Measurements from ENCODE around the gene FOXO6. TPM values are rescaled to one million over a fixed set of nuclear protein-coding genes. Genes with fewer than 3 reads are reported as not detected.

Gene FOXO6
- total and polyA plus RNA-seq, 2 donors (not counting 1 experiment from before 2014, with no cell fraction given): 0.06 to 0.15 TPM

GRCh38 chr1:41360074-41360785 is 1.0 kb upstream of the FOXO6 start:
- TF ChIP-seq EZH2 (IDR thresholded peaks at IDR 0.05; ENCODE audit: borderline replicate concordance, insufficient read depth, low read depth, low read length, poor library complexity, severe bottlenecking): no peak
- TF ChIP-seq, protein P1, sequence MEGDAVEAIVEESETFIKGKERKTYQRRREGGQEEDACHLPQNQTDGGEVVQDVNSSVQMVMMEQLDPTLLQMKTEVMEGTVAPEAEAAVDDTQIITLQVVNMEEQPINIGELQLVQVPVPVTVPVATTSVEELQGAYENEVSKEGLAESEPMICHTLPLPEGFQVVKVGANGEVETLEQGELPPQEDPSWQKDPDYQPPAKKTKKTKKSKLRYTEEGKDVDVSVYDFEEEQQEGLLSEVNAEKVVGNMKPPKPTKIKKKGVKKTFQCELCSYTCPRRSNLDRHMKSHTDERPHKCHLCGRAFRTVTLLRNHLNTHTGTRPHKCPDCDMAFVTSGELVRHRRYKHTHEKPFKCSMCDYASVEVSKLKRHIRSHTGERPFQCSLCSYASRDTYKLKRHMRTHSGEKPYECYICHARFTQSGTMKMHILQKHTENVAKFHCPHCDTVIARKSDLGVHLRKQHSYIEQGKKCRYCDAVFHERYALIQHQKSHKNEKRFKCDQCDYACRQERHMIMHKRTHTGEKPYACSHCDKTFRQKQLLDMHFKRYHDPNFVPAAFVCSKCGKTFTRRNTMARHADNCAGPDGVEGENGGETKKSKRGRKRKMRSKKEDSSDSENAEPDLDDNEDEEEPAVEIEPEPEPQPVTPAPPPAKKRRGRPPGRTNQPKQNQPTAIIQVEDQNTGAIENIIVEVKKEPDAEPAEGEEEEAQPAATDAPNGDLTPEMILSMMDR (IDR thresholded peaks at IDR 0.05): no peak
- intact Hi-C loops (cut with micrococcal nuclease): loop anchor here (2.0 to 5.0 kb wide), 2 partner anchors 23 to 118 kb away; partner anchors contain the start of gene SCMH1
- H3K4me3 ChIP-seq (ENCODE audit: control extremely low read depth in 1 of 5, extremely low read depth in 1 of 5, insufficient read depth in 1 of 5, low read depth in 2 of 5, low read length in 4 of 5): peak overlapping the region in 4 of 5 experiments; percentile 32 to 63 (median 49)
- H3K4me1 ChIP-seq (ENCODE audit: control insufficient read depth in 2 of 2, insufficient read depth in 2 of 2, low read length in 2 of 2): peaks cover 21 to 25% of the 10 kb centered on the region in 2 donors
- DNase-seq (peak; percentile 36), ATAC-seq (ENCODE audit: low read depth) (no peak)
- H2AFZ ChIP-seq (ENCODE audit: insufficient read depth, low read depth, low read length, poor library complexity, severe bottlenecking): peak overlapping the region; percentile 62
- Mint-ChIP-seq H3K27ac (peak overlapping the region; percentile 48), H3K9me3 (ENCODE audit: insufficient read depth) (no peaks in the 10 kb centered on the region), H3K4me3 (peak overlapping the region; percentile 80), H3K27me3 (peaks cover 34% of the 10 kb centered on the region), H3K4me1 (peaks cover 27% of the 10 kb centered on the region)
- CTCF ChIA-PET: interaction anchor here (0.9 to 1.5 kb wide), 2 partner anchors 21 to 58 kb away, joined by 3 read pairs; no protein-coding TSS in a partner anchor
- peaks cover 5% of the 10 kb centered on the region for H4K20me1 ChIP-seq (ENCODE audit: control insufficient read depth, insufficient read depth, low read length, poor library complexity, severe bottlenecking)
- no peaks in the 10 kb centered on the region for H3K79me2 ChIP-seq (ENCODE audit: control insufficient read depth, insufficient read depth, low read length)
- H3K27me3 ChIP-seq (replicated peaks in 1 of 4; ENCODE audit: control extremely low read depth in 1 of 4, control insufficient read depth in 3 of 4, insufficient read depth in 4 of 4, low read length in 3 of 4): peaks cover 0 to 58% (median 20%) of the 10 kb centered on the region in 4 experiments
- peak overlapping the region; percentile 97 for H3K4me2 ChIP-seq (replicated peaks; ENCODE audit: low read depth, low read length, poor library complexity, severe bottlenecking)
- H3K9ac ChIP-seq (ENCODE audit: low read length): peak overlapping the region; percentile 65
- WGBS (ENCODE audit: insufficient coverage): 83% methylated on average over 11 of the region's 12 CpGs
- POLR2A ChIA-PET: no interaction called here
- peak overlapping the region in 1 of 2 donors; percentile 58 for H3K27ac ChIP-seq (ENCODE audit: low read length in 2 of 2)
- H3K9me3 ChIP-seq (ENCODE audit: control extremely low read depth in 1 of 3, control insufficient read depth in 2 of 3, insufficient read depth in 1 of 3, low read length in 2 of 3): peaks cover 0 to 5% (median 0%) of the 10 kb centered on the region in 3 donors
- no peaks in the 10 kb centered on the region for H3K36me3 ChIP-seq (replicated peaks in 1 of 2; ENCODE audit: control extremely low read depth in 1 of 2, control insufficient read depth in 1 of 2, extremely low read depth in 1 of 2, insufficient read depth in 2 of 2, low read length in 1 of 2)

Data from B cell (primary cell).